Muscle layer of colon (tissue), 2 donors: ENCODE results near the gene CLDN20.

Source experiments
- H3K27ac ChIP-seq: one replicate; pipeline ENCODE4 v1.7.0; 2013; ENCODE audit warnings: low read depth, mild to moderate bottlenecking, low read length, moderate library complexity
- H3K27me3 ChIP-seq, 2 donors: one replicate each; pipeline ENCODE4 v1.7.0; 2013; ENCODE audit warnings: low read length in 2 of 2, mild to moderate bottlenecking in 2 of 2; ENCODE audit not compliant: insufficient read depth in 2 of 2, control insufficient read depth in 1 of 2
- H3K36me3 ChIP-seq: one replicate; pipeline ENCODE4 v1.7.0; 2013; ENCODE audit warnings: mild to moderate bottlenecking, low read length; ENCODE audit not compliant: insufficient read depth
- H3K4me1 ChIP-seq: one replicate; pipeline ENCODE4 v1.7.0; 2013; ENCODE audit warnings: mild to moderate bottlenecking, low read length; ENCODE audit not compliant: insufficient read depth
- H3K4me3 ChIP-seq, 2 donors: one replicate each; pipeline ENCODE4 v1.7.0; 2013; ENCODE audit warnings: low read length in 2 of 2, low read depth in 1 of 2, mild to moderate bottlenecking in 1 of 2, moderate library complexity in 1 of 2
- H3K9ac ChIP-seq: one replicate; pipeline ENCODE4 v1.7.0; 2013; ENCODE audit warnings: low read length
- H3K9me3 ChIP-seq: one replicate; pipeline ENCODE4 v1.7.0; 2013; ENCODE audit warnings: mild to moderate bottlenecking, low read length
- donor health status: abdominal sarcoma.
- donor health status: Adenocarcinoma of cecum.

The CLDN20 gene

DNA sequence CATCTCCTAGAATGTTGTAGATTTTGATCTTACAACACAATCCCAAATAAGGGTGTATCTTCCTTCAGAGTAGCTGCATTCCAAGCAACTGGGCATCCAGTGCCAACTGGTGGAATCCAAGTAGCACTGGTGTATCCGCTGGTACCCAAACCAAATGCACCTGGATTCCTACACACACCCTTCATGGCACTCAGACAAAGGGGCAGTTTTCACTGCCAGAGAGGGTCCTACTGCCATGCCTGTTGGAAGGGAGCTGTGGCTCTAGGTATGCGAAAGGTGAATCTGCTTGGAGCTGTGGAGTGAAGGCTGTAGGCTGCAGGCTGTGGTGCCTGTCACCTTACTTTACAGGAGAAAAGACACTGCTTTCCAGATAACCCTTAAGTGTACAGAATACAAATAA lies 17.0 kb upstream of the CLDN20 start:
- H3K9me3 ChIP-seq: no peaks in the 10 kb centered on the region
- H3K4me1 ChIP-seq: peaks cover 13% of the 10 kb centered on the region
- no peak overlapping the region for H3K4me3 ChIP-seq
- H3K27ac ChIP-seq: no peak overlapping the region
- peaks cover 14% of the 10 kb centered on the region for H3K36me3 ChIP-seq
- no peaks in the 10 kb centered on the region for H3K27me3 ChIP-seq
- no peak overlapping the region for H3K9ac ChIP-seq

DNA sequence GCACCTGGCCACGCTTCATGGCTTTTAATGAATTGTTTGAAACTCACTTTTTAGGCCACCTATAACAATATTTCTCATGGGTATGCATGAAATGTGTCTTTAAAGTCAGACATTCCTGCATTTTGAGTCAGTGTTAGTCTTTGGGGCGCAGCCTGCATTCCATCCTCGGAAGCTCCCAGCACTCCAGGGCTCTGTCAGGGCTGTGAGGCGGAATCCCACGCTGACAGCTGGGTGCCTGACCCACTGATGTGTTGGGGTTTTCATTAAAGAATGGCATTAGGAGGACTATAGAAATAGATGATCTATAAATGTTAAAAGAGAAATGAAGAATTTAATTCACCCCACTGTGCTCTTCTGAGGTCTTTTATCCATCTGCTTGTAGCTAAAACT lies 16.2 kb upstream of the CLDN20 start:
- Histone ChIP-seq H3K27ac (peak overlapping the region; percentile 83), H3K27me3 (no peaks in the 10 kb centered on the region), H3K4me3 (no peak overlapping the region), H3K9ac (no peak overlapping the region), H3K36me3 (peaks cover 14% of the 10 kb centered on the region), H3K9me3 (no peaks in the 10 kb centered on the region), H3K4me1 (peaks cover 9% of the 10 kb centered on the region)

DNA sequence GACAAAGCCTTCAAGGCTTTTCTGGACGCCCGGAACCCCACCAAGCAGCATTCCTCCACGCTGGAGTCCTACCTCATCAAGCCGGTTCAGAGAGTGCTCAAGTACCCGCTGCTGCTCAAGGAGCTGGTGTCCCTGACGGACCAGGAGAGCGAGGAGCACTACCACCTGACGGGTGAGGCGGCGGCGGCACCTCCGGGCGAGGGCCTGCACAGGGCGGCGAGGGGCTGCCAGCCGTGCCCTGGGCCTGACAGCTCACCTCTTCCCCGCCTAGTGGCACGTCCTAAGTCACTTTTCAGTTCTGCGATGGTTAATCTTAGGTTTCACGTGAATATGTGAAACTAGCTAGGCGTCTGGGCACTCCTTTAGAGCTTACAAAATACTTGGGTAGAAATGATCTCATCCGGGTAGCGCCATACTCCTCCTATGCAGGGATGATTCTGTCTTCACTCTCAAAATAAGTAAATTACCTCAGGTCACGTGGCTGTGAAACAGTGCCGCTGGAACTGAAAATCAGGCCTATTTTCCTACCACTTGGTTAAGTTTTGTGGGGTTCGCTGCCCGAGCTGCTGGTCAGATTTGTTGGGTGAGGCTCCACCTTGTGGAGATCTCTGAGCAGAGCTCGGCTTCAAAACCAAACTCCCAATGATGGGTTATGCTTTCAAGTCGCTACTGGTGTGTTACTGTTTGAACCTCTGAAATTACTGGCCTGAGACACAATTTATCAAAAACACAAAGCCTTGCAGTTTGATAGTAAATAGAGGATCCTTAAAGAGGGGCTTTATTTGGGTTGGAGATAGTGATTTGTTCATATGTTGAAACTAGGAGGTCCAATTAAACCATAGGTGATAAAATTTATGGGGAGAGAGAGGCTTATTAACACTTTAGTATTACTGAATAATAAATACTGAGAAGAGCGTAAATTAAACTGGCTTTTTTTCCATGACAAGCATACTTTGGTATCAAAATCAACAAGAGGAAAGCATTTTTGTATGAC lies 15.5 kb upstream of the CLDN20 start:
- Histone ChIP-seq H3K9ac (no peak overlapping the region), H3K27ac (peak overlapping the region; percentile 83), H3K4me3 (peak overlapping the region in 1 of 2 donors; percentile 32)

DNA sequence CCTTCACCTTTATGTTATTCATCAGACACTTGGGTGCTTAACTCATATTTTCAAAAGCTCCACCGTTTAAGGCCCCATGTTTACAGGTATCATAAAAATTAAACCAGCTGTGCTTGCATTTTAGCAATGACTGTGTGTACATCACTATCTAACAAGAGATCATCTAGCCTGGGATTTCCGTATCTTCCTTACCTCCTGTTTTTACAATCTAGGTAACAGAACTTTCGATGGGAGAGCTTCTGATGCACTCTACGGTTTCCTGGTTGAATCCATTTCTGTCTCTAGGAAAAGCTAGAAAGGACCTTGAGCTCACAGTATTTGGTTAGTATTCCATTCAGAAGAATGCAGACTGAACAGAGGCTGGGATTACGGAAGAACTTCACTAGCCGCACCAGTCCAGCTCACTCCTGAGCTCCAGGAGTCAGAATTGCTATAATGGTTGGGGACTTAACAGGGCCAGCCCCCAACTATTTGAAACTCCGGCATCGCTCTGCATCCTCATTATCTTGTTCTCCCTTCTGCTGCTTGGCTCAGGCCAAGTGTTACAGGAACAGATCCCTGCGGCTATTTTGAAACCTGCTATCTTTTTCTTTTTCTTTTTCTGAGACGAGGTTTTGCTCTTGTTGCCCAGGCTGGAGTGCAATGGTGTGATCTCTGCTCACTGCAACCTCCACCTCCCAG lies 13.0 kb upstream of the CLDN20 start:
- H3K9ac ChIP-seq: no peak overlapping the region
- no peaks in the 10 kb centered on the region for H3K27me3 ChIP-seq
- peaks cover 9% of the 10 kb centered on the region for H3K4me1 ChIP-seq
- no peak overlapping the region for H3K4me3 ChIP-seq
- peaks cover 14% of the 10 kb centered on the region for H3K36me3 ChIP-seq
- no peak overlapping the region for H3K27ac ChIP-seq
- no peaks in the 10 kb centered on the region for H3K9me3 ChIP-seq

More for the DNA sequence above, 15.5 kb upstream of the CLDN20 start:
- Histone ChIP-seq H3K36me3 (peaks cover 14% of the 10 kb centered on the region), H3K9me3 (no peaks in the 10 kb centered on the region), H3K4me1 (peaks cover 9% of the 10 kb centered on the region), H3K27me3 (no peaks in the 10 kb centered on the region)

DNA sequence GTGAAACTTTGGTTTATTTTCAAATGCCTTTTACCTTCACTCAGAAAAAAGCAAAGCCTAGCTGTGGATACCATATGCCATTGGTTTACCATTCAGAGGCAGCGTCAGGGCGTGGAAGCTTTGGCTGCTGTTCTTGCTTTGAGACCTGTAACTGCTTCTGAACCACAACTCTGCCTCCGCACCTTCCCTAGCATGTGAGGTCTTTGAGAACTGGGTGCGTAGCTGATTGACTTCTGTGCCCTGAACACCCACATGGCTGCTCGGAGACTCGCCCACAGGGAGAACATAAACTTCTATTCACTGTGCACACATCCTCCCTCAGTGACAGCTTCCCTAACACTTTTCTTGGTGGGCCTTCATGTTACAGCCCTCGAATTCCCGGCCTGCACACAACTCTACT lies 11.2 kb upstream of the CLDN20 start:
- H3K27ac ChIP-seq: no peak overlapping the region
- no peaks in the 10 kb centered on the region for H3K27me3 ChIP-seq
- no peak overlapping the region for H3K9ac ChIP-seq
- H3K4me1 ChIP-seq: peaks cover 8% of the 10 kb centered on the region
- no peaks in the 10 kb centered on the region for H3K9me3 ChIP-seq
- peaks cover 20% of the 10 kb centered on the region for H3K36me3 ChIP-seq
- H3K4me3 ChIP-seq: no peak overlapping the region

DNA sequence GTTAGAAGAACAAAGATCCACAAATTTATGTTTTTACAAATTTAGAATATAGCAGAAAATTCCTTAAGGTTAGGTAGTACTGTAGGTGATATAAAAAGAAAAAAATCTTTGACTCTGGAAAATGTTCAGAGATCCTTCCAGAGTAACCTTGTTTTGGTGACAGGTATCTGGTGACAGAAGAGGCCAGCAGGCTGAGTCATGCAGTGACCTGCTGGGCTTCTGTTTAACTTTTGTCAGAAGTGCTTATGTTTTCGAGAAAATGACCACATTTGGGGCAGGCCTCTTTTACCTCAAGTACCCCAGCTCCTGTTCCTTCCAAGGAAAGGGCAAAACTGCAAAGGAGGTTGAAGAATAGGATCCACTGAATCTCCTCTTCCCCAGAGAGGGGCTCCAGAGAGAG lies 10.5 kb upstream of the CLDN20 start:
- Histone ChIP-seq H3K27me3 (no peaks in the 10 kb centered on the region), H3K9me3 (no peaks in the 10 kb centered on the region), H3K4me1 (peaks cover under 1% of the 10 kb centered on the region), H3K9ac (no peak overlapping the region), H3K4me3 (no peak overlapping the region), H3K27ac (no peak overlapping the region), H3K36me3 (peaks cover 20% of the 10 kb centered on the region)

DNA sequence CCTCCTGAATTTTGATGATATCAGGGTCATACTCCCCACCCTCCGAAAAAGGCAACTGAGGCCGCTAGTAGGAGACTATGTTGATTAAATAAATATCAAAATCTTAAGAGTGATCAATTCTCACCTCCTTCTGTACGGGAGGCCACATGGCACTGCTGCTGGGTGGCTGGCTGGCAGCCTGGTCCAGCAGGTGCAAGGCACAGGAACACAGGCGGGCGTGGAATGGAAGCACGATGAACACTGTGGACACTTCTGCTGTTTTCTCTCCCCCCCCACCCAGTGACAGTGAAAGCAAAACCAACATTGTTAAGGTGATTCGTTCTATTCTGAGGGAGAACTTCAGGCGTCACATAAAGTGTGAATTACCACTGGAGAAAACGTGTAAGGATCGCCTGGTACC lies 9.7 kb upstream of the CLDN20 start:
- H3K4me1 ChIP-seq: no peaks in the 10 kb centered on the region
- no peak overlapping the region for H3K4me3 ChIP-seq
- no peaks in the 10 kb centered on the region for H3K27me3 ChIP-seq
- no peak overlapping the region for H3K9ac ChIP-seq
- no peak overlapping the region for H3K27ac ChIP-seq
- H3K36me3 ChIP-seq: peaks cover 21% of the 10 kb centered on the region
- H3K9me3 ChIP-seq: no peaks in the 10 kb centered on the region

DNA sequence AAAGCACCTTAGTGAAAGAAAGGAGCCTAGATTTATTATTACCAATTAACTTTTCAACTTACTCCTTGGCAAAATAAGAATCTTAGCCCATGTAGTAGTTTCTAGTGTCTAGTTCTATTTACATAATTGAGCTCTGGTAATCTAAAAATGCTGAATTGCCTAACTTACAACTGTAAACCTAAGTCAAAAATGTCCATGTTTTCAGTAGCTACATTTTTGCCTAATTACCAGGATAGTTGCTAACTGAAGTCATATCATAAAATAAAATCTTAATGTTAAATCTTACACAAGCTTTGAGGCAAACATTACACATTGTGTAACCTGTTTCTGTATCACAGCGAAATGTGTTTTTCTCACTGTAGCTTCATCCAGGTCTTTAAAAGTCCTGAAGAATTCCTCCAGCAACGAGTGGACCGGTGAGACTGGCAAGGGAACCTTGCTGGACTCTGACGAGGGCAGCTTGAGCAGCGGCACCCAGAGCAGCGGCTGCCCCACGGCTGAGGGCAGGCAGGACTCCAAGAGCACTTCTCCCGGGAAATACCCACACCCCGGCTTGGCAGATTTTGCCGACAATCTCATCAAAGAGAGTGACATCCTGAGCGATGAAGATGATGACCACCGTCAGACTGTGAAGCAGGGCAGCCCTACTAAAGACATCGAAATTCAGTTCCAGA lies 7.6 kb upstream of the CLDN20 start:
- Histone ChIP-seq H3K27ac (no peak overlapping the region), H3K9ac (no peak overlapping the region), H3K27me3 (no peaks in the 10 kb centered on the region), H3K4me3 (no peak overlapping the region), H3K36me3 (peaks cover 21% of the 10 kb centered on the region), H3K9me3 (no peaks in the 10 kb centered on the region), H3K4me1 (no peaks in the 10 kb centered on the region)

DNA sequence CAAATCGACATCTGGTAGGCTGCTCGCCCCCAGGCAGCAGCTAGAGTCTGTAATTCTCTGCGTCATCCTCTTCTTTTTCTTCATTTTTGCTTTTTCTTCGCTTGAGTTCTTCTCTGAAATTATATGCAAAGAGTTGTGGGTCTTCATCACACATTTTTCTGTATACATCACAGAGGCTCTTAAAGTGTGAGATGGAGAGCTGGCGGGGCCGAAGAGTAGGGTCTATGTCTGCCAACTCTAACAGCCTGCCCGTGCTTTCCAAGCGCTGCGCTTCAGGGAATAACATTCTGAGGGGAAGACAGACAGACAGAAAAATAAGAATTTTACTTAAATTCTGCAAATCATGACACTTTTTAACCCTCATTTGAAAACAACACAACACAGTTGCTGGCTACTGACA lies 6.0 kb upstream of the CLDN20 start:
- no peaks in the 10 kb centered on the region for H3K4me1 ChIP-seq
- H3K27me3 ChIP-seq: no peaks in the 10 kb centered on the region
- no peak overlapping the region for H3K4me3 ChIP-seq
- H3K27ac ChIP-seq: no peak overlapping the region
- H3K36me3 ChIP-seq: peaks cover 21% of the 10 kb centered on the region
- H3K9ac ChIP-seq: no peak overlapping the region
- no peaks in the 10 kb centered on the region for H3K9me3 ChIP-seq

DNA sequence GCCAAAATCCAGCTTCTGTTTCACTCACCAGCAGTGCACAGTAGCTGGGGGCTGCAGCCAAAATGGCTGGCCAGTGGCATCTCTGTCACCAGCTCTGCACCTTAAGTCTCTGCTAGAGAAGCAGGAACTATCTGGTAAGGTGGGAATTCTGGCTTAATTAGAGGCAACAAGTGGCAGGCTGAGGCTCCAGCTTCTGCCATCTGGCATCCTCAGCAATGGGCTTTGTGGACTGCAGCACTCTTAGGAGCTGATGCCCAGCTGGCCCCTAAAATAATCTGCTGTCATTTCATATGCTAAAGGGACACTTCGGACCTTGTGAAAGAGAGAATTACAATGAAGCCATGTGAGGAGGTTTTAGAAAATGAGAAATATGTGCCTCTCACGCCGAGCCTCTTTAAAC lies 4.6 kb upstream of the CLDN20 start:
- Histone ChIP-seq H3K27ac (no peak overlapping the region), H3K4me3 (no peak overlapping the region), H3K9ac (no peak overlapping the region), H3K4me1 (no peaks in the 10 kb centered on the region), H3K36me3 (peaks cover 21% of the 10 kb centered on the region), H3K9me3 (no peaks in the 10 kb centered on the region), H3K27me3 (no peaks in the 10 kb centered on the region)

DNA sequence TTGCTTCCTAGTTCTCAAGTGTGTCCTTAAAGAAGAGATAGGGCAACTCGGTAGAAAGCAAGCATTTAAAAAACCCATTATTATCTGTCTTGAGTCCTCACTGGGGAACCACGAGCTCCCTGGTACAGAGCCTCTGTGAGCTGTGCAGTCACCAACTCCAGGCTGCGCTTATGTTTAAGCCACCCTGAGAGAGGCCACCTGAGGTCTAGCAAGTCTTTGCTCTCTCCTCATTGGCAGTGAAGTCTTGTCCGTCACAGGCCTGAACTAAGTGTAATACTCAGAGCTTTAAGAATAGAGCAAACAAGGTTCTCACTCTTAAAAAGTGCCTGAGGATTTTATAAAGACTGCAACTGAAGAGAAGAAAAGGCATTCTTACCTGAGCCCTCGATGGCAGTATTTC lies 3.9 kb upstream of the CLDN20 start:
- Histone ChIP-seq H3K36me3 (peaks cover 21% of the 10 kb centered on the region), H3K27ac (no peak overlapping the region)

More for the DNA sequence above, 3.9 kb upstream of the CLDN20 start:
- H3K4me1 ChIP-seq: peaks cover 4% of the 10 kb centered on the region
- no peak overlapping the region for H3K4me3 ChIP-seq
- no peaks in the 10 kb centered on the region for H3K9me3 ChIP-seq
- no peak overlapping the region for H3K9ac ChIP-seq
- no peaks in the 10 kb centered on the region for H3K27me3 ChIP-seq
